ENCODE measurements around the gene DLGAP1.

The DLGAP1 gene

DNA sequence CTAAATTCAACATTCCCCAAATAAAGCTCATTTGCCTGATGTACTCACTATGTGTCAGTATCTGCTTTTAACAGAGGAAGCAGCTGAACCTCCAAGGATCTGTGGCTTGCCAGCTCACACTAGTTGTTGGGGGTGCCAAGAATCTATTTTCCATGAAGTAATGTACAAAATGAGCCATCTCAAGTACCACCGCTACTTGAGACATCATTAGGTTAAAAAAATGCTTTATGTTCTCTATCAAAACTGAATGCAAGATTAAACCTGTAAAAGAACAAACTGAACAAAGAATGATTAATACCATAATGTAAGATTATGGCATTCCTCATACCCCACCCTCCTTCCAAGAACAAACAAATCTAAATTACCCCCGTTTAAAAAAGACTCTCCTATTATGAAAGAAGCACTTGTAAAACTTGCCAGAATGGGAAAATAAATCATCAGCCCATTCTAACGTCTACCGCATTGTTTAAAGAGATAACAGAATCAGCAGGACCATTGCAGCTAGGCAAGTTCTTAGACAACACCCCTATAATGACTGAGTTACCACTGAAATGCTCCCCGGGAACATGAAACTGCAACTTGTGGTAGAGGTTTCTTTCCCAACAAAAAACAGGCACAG, 471.6 kb downstream of the DLGAP1 start:
- no peak for DNase-seq

DNA sequence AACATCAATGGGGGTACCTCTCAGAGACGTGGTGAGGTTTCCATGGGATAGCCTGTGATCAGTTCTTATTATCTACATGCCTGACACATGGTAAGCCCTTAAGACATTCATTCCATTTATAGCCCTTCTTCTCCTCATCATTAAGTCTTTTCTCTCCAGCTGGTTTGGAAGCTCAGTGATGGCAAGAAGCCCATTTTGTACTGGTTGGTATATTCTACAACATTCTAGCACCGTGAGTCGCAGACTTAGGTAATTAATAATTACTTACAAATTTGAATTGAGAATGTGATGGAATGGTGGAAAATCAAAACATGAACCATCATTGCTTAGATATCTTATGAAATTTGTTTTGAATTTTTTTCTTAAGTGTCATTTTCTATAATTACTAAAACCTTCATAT, 472.6 kb downstream of the DLGAP1 start:
- DNase-seq = no peak

DNA sequence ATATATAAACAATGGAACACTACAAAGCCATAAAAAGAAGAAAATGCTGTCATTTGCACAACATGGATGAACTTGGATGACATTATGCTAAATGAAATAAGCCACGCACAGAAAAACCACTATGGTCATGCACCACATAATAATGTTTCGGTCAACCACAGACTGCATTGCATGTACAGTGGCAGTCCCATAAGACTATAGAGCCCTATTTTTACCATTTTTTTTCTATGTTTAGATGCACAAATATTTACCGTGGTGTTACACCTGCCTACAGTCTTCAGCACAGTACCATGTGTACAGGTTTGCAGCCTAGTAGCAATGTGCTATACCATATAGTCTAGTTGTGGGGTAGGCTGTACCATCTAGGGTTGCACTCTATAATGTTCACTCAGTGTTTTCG, 476.1 kb downstream of the DLGAP1 start:
- DNase-seq = no peak

DNA sequence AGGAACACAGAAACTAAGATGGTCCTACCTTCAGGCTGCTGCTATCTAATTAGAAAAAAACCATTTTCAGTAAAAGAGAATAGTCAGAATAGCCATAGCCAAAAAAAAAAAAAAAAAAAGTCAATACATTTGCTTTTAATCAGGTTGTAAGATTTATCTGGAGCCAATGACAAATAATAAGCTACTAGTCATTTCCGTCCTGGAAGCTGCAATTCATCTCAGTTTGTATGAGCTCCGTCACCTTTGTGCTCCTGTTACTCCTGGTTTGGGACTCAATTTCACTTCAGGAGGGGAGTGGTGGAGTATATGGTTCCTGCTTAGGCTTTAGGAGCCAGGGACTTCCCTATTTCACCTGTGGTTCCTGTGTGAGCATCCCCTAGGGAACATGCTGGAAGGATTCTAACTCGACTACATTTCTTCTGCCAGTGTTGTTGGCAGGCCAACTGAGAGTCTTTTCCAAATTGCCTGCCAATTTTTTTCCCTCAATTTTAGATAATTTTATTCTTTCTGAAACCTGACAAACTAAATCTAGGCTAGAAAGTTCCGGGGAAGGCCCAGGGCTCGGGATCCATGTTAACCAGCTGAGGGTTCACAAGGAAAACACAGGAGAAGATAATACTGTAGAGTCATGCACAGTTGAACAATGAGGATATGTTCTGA, 481.8 kb downstream of the DLGAP1 start:
- no peak for DNase-seq

DNA sequence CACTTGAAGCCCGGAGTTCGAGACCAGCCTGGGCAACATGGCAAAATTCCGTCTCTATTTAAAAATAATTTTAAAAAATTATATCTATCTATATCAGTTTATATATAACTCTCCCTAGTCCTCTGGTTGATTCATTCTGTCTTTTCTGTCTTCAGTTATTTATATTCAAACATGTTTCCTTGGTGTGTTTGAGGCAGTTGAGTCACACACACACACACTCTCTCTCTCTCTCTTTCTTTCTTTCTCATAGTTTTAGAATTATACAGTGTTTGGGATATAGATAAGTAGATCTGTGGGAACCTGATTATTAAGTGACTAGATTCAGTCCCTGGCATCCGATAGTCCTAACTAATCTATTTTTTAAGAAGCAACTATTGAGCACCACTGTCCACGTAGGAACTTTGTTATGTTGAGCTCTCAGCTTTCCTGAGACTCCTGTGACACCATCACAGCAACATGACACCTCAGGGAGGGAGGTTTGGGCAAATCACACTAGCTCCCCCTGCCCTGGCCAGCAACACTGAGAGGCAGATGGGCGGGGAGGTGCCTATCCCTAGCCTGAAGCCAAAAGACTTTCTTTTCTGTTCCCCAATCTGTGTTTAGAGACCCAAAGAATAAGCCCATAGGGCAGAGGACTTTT, 482.7 kb downstream of the DLGAP1 start:
- DNase-seq = no peak

DNA sequence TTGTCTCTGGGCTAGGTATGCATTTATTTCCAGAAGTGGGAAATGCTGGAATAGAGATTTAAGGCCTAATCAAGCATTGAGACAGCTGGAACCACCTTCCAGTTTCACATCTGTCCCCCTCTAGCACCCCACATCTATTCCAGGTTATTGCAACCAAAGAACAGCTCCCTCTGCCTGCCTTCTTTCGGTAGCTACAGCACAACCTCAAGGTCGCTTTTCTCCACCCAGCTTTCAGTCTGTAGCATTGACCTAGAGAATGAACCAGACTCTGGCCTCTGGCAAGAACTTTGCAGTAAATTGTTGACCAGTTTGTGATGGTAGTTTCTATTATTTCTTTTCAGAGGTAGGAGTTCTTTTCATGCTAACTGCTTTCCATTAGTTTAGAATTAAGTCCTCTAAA, 484.2 kb downstream of the DLGAP1 start:
- DNase-seq = no peak

DNA sequence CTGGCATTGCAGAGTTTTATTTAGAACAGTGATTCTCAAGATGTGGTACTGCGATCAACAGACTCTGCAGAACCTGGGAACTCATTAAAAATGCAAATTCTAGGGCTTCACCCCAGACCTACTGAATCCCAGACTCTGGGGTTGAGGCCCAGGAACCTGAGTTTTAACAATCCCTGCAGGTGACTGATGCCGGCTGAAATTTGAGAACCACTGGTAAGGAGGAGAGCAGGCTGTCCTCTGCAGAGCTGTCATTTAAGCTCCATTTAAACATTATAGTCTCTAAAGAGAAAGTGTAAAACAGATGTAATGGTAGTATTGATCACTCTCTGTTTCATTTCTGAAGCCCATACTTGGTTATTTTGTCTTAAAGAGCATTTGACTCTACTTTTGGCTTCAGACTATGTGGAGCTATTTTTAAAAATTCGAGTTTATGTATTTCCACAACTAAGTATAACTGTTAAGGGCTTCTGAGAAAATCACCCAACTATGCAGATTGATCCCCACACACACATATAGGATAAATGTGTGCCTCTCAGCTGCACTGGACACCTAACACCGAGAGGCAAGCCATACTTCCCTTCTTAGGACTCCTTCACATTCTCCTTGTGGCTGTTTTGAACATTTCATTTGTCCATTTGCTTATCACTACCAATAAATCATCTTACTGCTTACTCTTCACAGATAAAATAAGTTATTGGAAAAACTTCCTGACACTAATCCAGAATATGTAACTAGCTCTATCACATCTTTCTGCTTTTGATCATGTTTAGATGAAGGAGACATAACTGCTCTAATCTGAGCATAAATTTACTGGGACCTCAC, 487.5 kb downstream of the DLGAP1 start:
- DNase-seq = no peak

DNA sequence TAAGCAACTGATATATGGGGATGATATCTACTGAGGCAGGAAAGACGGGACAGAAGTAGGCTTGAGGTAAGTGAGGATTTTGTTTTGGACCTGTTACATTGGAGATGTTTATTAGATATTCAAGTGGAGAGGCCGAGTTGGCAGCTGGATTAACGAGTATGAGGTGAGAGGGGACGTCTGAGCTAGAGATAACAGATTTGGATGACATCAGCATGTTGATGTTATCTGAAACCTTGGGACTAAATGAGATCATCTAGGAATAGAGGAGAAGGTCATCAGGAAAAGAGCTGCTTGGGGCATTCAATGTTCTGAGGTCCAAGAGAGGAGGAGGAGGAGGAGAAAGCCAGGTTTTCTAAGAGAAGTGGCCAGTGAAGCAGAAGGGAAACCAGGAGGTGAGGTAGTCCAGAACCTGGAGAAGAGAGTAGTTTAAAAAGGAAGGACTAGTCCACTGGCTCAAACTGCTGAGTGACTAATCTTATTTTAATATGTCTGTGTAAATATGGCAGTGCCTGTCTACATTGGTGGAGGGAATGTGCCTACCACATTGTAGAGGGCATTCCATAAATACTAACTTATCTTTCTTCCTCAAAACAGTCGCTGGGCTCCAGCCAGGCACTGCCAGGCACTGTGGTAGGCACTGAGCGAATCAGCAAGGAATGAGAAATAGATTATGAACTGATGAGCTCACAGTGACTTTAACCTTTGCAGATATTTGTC, 488.3 kb downstream of the DLGAP1 start:
- no peak for DNase-seq

DNA sequence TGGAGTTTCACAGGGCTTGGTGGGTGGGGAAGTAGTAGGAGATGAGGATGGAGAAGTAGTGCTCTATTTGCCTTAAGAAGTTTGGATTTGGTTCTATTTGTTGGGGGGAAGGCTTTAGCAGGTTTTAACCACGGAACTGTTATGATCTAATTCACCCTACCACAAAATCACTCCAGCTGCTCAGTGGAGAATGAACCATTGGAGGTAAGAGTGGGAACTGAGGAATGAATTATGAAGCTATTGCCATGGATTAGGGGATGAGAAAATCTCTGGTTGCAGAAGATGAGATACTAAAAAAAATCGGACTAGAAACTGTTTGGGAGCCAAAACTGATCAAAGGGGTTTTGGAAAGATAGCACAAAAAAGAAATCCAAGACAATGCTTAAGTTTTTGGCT, 488.9 kb downstream of the DLGAP1 start:
- no peak for DNase-seq

DNA sequence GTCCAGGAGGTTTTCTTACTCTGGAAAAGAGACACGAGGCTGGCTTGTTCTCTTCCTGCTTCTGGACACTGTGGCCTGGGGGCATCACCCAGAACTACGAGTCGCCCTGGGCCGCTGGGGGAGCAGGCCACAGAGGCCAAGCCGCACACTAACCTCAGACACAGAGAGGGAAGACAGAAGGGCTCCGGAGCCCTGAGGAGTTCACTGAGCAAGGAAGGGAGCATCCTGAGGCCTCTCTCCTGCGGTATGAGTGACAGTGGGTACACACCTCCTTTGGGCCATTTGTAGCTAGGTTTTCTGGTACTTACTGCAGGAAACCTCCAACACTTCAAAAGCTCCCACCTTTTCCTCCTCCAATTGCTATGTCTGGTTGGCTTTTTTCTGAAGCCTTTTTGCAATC, 494.1 kb downstream of the DLGAP1 start:
- no peak for DNase-seq

DNA sequence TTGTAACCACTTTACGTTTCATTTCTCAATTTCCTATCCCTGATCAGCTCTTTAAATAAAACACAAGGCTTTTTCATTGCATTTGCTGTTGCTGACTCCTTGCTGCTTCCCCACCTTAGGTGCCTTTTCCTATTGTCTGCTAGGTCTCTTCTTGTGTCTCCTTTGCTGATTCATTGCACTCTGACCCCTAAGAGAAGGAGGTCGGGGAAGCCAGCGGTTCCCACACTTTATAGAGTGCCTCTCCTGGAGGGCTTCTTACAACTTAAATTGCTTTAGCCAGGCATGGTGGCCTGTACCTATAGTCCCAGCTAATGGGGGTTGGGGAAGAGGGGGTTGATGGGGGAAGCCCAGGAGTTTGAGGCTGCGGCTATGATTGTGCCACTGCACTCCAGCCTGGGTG, 495.0 kb downstream of the DLGAP1 start:
- DNase-seq = no peak

DNA sequence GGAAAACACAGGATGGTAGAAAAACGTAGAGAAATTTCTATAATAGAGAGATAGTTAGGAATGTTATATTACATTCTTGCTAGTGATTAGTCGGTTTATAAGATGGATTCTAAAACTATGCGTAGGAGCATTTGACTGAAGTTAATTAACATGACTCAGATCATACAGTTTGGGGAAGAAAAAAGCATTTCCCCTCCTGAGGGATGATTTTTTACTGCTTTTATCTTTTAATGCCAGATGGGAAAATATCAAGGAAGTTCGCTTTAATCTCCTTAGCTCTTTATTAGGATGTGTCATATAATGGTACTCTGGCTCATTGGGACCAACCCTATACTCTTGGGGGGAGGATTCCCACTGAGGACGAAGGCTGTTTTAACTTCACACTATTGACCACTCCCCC, 503.1 kb downstream of the DLGAP1 start:
- no peak for DNase-seq

DNA sequence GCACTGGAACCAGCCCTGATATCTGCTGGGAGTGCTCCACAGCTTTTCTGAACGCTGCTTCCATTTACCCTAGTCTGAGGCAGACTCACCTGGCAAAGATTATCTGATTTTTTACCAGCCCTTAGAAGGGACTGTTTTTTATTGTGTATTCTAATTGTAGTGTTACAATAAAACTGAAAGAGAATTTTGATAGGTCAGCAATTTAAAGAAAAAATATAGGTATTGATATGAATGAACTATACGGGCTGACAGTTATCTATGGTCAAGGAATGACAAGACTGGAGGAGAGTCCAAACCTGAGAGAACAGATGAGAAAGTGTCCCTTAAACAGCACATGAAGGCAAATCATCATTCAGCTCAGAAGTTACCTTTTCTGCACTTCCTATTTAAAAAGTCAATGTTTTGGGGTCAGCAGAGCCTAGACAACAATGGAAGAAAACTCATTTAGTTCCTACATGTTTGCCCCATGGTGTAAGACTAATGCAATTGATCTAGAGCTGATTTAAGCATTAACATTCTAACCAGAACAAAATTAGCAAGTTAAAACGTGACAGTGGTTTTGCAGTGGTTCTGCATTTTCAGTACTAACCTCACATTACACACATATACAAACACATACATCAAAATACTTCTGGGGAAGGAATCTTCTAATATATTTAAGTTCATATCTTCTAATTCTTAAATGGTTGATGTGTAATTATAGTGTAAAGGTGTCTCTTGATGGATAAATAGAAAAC, 504.3 kb downstream of the DLGAP1 start:
- DNase-seq = no peak

DNA sequence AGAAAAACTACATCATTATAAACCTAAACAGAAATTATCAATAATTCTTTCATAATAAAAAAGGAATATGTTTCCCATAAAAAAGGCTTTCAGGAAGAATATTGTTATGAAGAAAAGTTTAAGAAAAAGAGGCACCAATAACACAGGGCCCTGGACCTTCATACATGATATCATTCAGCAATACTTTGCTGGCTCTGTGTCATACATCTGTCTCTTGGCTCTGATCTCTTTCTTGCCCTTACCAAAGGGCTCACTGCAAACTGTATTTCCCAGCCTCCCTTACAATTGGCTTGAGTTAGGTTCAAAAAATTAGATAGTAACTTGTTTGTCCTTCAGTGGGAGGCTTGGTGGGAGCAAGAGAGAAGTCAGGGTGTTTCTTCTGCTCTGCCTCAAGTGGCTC, 506.1 kb downstream of the DLGAP1 start:
- DNase-seq = no peak

DNA sequence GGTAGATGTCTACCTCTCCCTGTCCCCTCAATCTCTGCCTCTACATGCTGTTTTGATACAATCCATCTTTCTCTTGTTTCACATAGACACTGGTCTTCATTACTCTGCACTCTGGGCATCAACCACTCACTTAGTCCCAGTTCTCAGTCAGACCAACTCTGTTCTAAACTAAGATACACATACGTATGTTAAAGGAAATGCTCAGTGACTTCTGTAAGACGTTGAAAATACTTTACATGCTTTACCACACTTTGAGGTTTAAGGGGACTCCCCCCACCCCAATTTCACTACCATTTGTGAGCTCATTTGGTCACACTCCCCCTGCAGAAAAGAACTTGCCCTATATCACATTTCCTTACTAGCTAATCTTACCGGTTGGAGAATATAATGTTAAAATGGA, 507.7 kb downstream of the DLGAP1 start:
- no peak for DNase-seq

DNA sequence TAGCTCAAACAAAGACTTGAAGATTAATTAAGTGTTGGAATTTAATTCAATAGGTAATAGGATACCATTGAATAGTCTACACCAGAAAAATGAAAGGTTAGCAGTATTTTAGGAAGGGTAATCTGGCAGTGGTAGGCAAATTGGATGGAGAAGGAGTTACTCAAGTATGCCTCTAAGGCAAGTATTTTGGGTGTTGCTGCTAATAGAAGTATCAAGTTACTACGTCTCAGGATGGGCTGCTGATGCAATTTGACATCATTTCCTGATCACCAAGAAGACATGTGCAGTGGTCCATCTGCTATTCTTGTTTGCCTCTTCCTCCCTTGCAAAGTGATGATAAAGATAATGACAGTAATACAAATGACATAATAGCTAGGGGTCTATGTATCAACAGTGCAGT, 519.8 kb downstream of the DLGAP1 start:
- no peak for DNase-seq

DNA sequence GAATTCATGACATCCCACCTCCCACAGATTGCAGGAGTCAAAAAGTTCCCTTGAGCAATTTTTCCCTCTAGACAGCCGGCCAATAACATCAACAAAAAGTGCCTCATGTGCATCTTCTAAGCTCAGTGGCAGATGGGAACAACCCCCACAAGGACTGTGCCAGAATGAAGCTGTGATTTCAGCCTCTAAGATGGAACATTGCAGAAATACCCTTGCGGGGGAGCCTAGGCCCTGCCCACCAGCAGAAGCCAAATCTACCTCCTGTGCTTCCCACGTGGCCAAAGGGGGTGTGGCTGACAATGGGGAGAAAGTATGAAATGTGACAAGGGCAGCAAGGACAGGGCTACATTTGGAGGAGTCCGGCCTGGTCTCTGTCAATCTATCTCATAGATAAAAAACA, 522.8 kb downstream of the DLGAP1 start:
- DNase-seq = no peak

DNA sequence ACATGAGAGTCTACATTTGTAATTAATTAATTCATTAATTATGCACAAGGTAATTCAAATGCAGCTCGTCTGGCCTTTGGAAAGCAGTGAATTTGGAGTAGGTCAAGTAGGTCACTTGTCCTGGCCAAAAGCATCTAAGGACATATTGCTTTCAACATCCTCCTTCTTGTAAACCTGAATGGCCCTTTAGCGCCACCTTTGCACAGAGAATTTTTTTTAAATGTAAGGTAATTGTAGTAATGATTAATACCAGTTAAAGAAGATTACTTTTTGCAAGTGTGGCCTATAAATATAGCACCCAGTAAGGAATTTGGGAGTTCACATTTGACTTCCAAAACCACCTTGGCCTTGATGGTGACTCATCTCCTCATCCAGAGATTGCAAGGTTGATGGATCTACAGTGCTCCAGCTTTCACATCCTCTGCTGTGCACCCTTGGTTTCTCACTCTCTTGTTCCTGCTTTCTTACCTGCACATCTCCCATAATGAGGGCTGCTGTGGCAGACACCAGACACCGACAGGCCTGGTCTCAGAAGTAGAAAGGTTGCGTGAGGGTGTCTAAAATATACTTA, 523.5 kb downstream of the DLGAP1 start:
- no peak for DNase-seq

DNA sequence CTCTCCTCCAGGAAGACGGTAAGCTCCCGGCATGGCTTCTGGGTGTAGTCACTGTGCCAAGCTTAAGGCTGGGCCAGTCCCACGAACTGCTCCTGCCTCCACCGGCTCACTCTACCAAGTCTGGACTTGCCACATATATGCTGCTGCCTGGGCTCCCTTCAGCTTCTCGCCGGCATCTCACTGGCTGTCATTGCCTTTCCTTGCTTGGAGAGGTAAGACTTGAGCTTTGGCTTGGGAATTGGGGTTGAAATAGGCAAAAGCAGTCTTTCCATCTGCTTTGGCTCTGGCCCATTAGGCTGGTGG, 524.1 kb downstream of the DLGAP1 start:
- DNase-seq = no peak

DNA sequence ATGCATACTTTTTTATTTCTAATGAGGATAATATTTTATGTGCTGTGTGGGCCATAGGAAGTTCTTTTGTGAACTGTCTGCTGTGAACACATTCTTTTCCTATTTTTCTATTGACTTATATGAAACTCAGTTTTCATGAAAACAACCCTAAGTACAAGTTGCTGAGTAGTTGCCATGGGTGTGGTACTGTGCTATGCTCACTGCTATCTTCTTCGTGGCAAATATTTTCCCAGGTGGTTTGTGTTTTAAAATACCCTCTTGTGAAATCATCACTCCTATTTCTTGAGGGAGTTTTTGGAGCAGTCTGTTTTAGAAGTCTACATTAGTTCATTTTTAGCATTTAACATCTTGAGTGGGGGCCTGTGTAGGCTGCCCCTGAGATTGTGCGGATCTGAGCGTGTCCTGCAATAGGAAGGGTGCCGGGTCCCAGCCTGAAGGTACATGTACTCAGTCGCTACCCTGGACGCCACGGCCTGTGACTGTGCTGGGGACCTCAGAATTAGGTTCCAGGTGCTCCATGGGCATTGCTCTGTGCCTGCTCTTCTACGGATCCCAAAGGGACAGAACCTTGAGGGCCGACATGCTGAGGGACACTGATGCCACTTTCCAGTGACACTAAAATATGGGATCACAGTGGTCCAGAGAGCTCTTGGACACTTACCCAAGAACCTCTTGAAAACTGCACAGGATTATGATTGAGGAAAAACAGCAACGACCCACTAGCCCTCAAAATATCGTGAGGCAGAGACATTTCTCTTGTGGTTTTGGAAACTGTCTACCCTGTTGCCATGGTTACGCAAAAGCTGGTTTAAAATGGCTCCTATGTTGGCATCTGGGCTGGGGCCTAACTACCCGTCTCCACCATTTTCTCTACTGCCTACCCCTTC, 524.7 kb downstream of the DLGAP1 start:
- no peak for DNase-seq

DNA sequence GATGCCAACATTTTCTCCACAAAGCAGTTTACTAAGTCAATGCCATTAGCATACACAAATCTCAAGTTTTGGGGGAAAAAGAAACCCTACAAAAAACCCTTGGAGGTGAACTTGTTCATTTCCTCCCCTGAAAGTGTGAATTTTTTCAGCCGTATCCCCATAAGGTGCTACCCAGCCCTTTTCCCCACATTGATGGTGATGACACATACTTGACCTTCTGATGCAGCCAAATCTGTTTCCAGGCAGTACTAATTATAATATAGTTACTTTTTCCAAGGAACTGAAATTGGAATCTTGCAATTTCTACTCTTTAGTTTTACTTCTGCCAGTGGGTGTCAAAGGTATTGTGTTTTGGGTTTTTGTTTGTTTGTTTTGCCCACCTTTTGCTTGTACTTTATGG, 530.7 kb downstream of the DLGAP1 start:
- no peak for DNase-seq

All from activated effector memory CD4-positive, alpha-beta T cell treated with anti-CD3 and anti-CD28 coated beads, Interleukin-2, amount 50 U/mL, for 16 hours (primary cell).